ENCODE results near the gene CYTIP.

CYTIP gene

GRCh38 chr2:157443795-157444640, at the start of gene CYTIP:
Gene CYTIP (minus strand): TSS chr2:157444089. CDS start chr2:157444020, 69 bp downstream.
- no peak for TF ChIP-seq CTCF (IDR thresholded peaks at IDR 0.05; ENCODE audit: borderline replicate concordance, insufficient read depth, low read depth, low read length)

GRCh38 chr2:157492189-157492773, 48.4 kb upstream of the CYTIP start:
- H3K4me3 ChIP-seq (ENCODE audit: low read depth, low read length), result no peak overlapping the region
- TF ChIP-seq CTCF (IDR thresholded peaks at IDR 0.05; ENCODE audit: borderline replicate concordance, insufficient read depth, low read depth, low read length), result peak; percentile 80

More at GRCh38 chr2:157443795-157444640, at the start of gene CYTIP:
- H3K4me3 ChIP-seq (ENCODE audit: low read depth, low read length), result peak within 1 kb of the TSS; percentile 53

- no peak for TF ChIP-seq CTCF (IDR thresholded peaks at IDR 0.05; ENCODE audit: borderline replicate concordance, insufficient read depth, low read depth, low read length)
- no peak overlapping the region for H3K4me3 ChIP-seq (ENCODE audit: low read depth, low read length)
These were observed 46.1 kb upstream of the CYTIP start for GRCh38 chr2:157489983-157490382.

- H3K4me3 ChIP-seq (ENCODE audit: low read depth, low read length), result no peak overlapping the region
- no peak for TF ChIP-seq CTCF (IDR thresholded peaks at IDR 0.05; ENCODE audit: borderline replicate concordance, insufficient read depth, low read depth, low read length)
These were observed 45.0 kb upstream of the CYTIP start for GRCh38 chr2:157488877-157489276.

GRCh38 chr2:157487747-157488146, 43.9 kb upstream of the CYTIP start:
- no peak for TF ChIP-seq CTCF (IDR thresholded peaks at IDR 0.05; ENCODE audit: borderline replicate concordance, insufficient read depth, low read depth, low read length)
- no peak overlapping the region for H3K4me3 ChIP-seq (ENCODE audit: low read depth, low read length)

- TF ChIP-seq CTCF (IDR thresholded peaks at IDR 0.05; ENCODE audit: borderline replicate concordance, insufficient read depth, low read depth, low read length), result no peak
- no peak overlapping the region for H3K4me3 ChIP-seq (ENCODE audit: low read depth, low read length)
These were observed 43.4 kb upstream of the CYTIP start for GRCh38 chr2:157487271-157487610.

Measured in GM12875 (cell line).